ENCODE measurements around the gene EIF4H. TPM values are rescaled to one million over a fixed set of nuclear protein-coding genes. Genes with fewer than 3 reads are reported as not detected.
A peak's percentile ranks its signal among the peaks of the same experiment; 100 is the strongest.

Gene EIF4H
- total and polyA plus RNA-seq, 9 of the 15 experiments (the other 6 are each of a cell fraction or from before 2014, with no cell fraction given) = 11.0 to 435 (median 319) TPM

GRCh38 chr7:74190259-74190658 is 16.1 kb downstream of the EIF4H start:
- in situ Hi-C loops (cut with MboI) (no loop called here), intact Hi-C loops (cut with micrococcal nuclease) (no loop called here)
- H2AFZ ChIP-seq (ENCODE audit: low read depth, low read length) = no peak overlapping the region
- no peak overlapping the region for H3K4me3 ChIP-seq
- no peak overlapping the region for H3K27ac ChIP-seq (ENCODE audit: extremely low read depth, low read depth, low read length)
- FAIRE-seq = no peak
- no peak overlapping the region for H3K4me2 ChIP-seq (ENCODE audit: insufficient read depth, low read length)
- TF ChIP-seq POLR2AphosphoS5 (IDR thresholded peaks at IDR 0.05; ENCODE audit: control insufficient read depth, insufficient read depth, low read depth, low read length) (peak; percentile 5; the same call in 1 of the 2 replicates), HNRNPH1 (optimal IDR thresholded peaks at IDR 0.05; ENCODE audit: low read depth, low read length) (no peak), OTX1 (CRISPR knock-in tag; IDR thresholded peaks at IDR 0.05) (no peak), ZNF766 (CRISPR knock-in tag; conservative IDR thresholded peaks at IDR 0.05) (no peak), ZSCAN32 (CRISPR knock-in tag; IDR thresholded peaks at IDR 0.05) (no peak)
- no peaks in the 10 kb centered on the region for H3K27me3 ChIP-seq (ENCODE audit: control insufficient read depth in 2 of 2, insufficient read depth in 2 of 2, low read length in 2 of 2)
- no peaks in the 10 kb centered on the region for H3K9me3 ChIP-seq (replicated peaks; ENCODE audit: control insufficient read depth, insufficient read depth, low read depth, low read length)
- ChIA-PET POLR2A (interaction anchor here (0.6 to 7.2 kb wide), 4 partner anchors 9 to 1332 kb away, joined by 3 to 86 read pairs (median 3); partner anchors contain the start of gene EIF4H), CTCF (ENCODE audit: low intra/inter-chr PET ratio) (interaction anchor here (1.0 kb wide), 1 partner anchor 16 kb away, joined by 3 read pairs; no protein-coding TSS in a partner anchor)
- over 99% methylated on average over 7 of the region's 7 CpGs for WGBS (ENCODE audit: insufficient coverage, low coverage, missing lambda C conversion rate)
- no peaks in the 10 kb centered on the region for H3K9me1 ChIP-seq (ENCODE audit: control insufficient read depth, insufficient read depth, low read length)
- peaks cover 94% of the 10 kb centered on the region for H3K36me3 ChIP-seq (ENCODE audit: control insufficient read depth, insufficient read depth, low read length)
- no peak for ATAC-seq
- DNase-seq (ENCODE audit: extremely low read depth in 1 of 4, low spot score in 3 of 4) = no peak
- H4K20me1 ChIP-seq (replicated peaks; ENCODE audit: control insufficient read depth, insufficient read depth, low read length) = peaks cover 36% of the 10 kb centered on the region
- BruUV-seq (replicated peaks) = no TSS peak
- peaks cover 59% of the 10 kb centered on the region for H3K79me2 ChIP-seq (ENCODE audit: control insufficient read depth, insufficient read depth, low read length)
- no peaks in the 10 kb centered on the region for H3K4me1 ChIP-seq (replicated peaks in 1 of 2; ENCODE audit: control insufficient read depth in 2 of 2, insufficient read depth in 2 of 2, low read length in 2 of 2)
- H3K9ac ChIP-seq (ENCODE audit: insufficient read depth in 1 of 2, low read depth in 2 of 2, low read length in 2 of 2) = no peak overlapping the region

- H3K9me3 ChIP-seq (replicated peaks; ENCODE audit: control insufficient read depth, insufficient read depth, low read depth, low read length) = no peaks in the 10 kb centered on the region
- POLR2A ChIA-PET = interaction anchor here (0.6 to 7.2 kb wide), 6 partner anchors 8 to 147 kb away, joined by 3 to 86 read pairs (median 4); partner anchors contain the start of gene EIF4H
- H3K4me3 ChIP-seq = no peak overlapping the region
- H3K79me2 ChIP-seq (ENCODE audit: control insufficient read depth, insufficient read depth, low read length) = peaks cover 49% of the 10 kb centered on the region
- no peaks in the 10 kb centered on the region for H3K9me1 ChIP-seq (ENCODE audit: control insufficient read depth, insufficient read depth, low read length)
- TF ChIP-seq NFE2L1 (tag; IDR thresholded peaks at IDR 0.05; ENCODE audit: borderline replicate concordance, low read depth) = no peak
- H2AFZ ChIP-seq (ENCODE audit: low read depth, low read length) = no peak overlapping the region
- H4K20me1 ChIP-seq (replicated peaks; ENCODE audit: control insufficient read depth, insufficient read depth, low read length) = peaks cover 28% of the 10 kb centered on the region
- CTCF ChIA-PET (ENCODE audit: low intra/inter-chr PET ratio) = no interaction called here
- in situ Hi-C loops (cut with MboI) (no loop called here), intact Hi-C loops (cut with micrococcal nuclease) (no loop called here)
- no peak overlapping the region for H3K27ac ChIP-seq (ENCODE audit: extremely low read depth, low read depth, low read length)
- H3K9ac ChIP-seq (ENCODE audit: insufficient read depth in 1 of 2, low read depth in 2 of 2, low read length in 2 of 2) = no peak overlapping the region
- no peak overlapping the region for H3K4me2 ChIP-seq (ENCODE audit: insufficient read depth, low read length)
- FAIRE-seq (no peak), DNase-seq (ENCODE audit: extremely low read depth in 1 of 4, low spot score in 3 of 4) (no peak), ATAC-seq (no peak)
- 94% methylated on average over 9 of the region's 9 CpGs for WGBS (ENCODE audit: insufficient coverage, low coverage, missing lambda C conversion rate)
- no peaks in the 10 kb centered on the region for H3K27me3 ChIP-seq (ENCODE audit: control insufficient read depth in 2 of 2, insufficient read depth in 2 of 2, low read length in 2 of 2)
- BruUV-seq (replicated peaks) = no TSS peak
- no peaks in the 10 kb centered on the region for H3K4me1 ChIP-seq (replicated peaks in 1 of 2; ENCODE audit: control insufficient read depth in 2 of 2, insufficient read depth in 2 of 2, low read length in 2 of 2)
- H3K36me3 ChIP-seq (ENCODE audit: control insufficient read depth, insufficient read depth, low read length) = peaks cover 93% of the 10 kb centered on the region
Observed at GRCh38 chr7:74191231-74191630, 17.1 kb downstream of the EIF4H start.

All from K562 (cell line).